ENCODE data around the gene GRHPR. TPM values are rescaled to one million over a fixed set of nuclear protein-coding genes. Genes with fewer than 3 reads are reported as not detected.

GRHPR gene
- total and polyA plus RNA-seq, 2 donors from 2014 or later: 101 to 257 TPM

DNA sequence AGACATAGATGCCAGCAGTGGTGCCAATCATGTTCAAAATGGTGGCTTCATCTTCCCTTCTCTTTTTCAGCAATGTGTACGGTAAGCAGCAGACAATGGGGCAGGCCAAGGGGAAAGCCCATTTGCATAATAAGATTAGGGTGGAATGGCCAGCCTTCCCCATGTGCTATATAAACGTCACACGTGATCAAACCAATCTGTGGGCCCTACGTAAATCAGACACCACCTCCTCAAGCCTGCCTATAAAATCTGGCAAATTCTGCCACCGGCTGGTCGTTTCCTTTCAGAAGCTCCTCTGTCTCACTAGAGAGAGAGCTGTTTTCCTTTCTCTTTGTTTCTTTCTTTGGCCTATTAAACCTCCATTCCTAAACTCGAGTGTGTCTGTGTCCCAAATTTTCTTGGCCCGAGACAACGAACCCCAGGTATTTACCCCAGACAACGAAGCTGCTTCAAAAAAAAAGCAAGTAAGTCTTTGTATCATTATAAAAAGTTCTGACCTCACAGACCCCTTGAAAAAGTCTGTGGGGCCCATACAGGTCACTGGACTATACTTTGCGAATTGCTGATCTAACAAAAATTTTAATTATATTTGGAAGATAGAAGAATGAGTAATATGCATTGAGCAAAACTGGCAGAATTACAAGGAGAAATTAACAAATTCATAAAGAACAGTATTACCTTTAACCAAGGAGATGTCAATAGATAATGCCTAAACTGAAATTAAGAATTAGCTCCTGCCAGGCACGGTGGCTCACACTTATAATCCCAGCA is 27.6 kb downstream of the GRHPR start:
- Histone ChIP-seq H3K4me3 (ENCODE audit: low read length in 3 of 3) (no peak overlapping the region), H3K4me1 (ENCODE audit: control insufficient read depth in 2 of 3, insufficient read depth in 2 of 3, low read depth in 1 of 3, low read length in 3 of 3) (peaks cover 0 to 14% (median 11%) of the 10 kb centered on the region in 3 donors), H3K27me3 (ENCODE audit: control insufficient read depth, insufficient read depth, low read length) (no peaks in the 10 kb centered on the region), H3K9me3 (ENCODE audit: control insufficient read depth in 2 of 3, insufficient read depth in 1 of 3, low read length in 3 of 3) (peaks cover 0 to under 1% (median 0%) of the 10 kb centered on the region in 3 donors), H3K36me3 (ENCODE audit: control insufficient read depth in 2 of 3, insufficient read depth in 3 of 3, low read length in 3 of 3) (no peaks in the 10 kb centered on the region), H3K27ac (ENCODE audit: low read depth in 2 of 2, low read length in 2 of 2) (no peak overlapping the region), H3K9ac (ENCODE audit: low read length in 3 of 3) (no peak overlapping the region)
- TF ChIP-seq, protein P1, sequence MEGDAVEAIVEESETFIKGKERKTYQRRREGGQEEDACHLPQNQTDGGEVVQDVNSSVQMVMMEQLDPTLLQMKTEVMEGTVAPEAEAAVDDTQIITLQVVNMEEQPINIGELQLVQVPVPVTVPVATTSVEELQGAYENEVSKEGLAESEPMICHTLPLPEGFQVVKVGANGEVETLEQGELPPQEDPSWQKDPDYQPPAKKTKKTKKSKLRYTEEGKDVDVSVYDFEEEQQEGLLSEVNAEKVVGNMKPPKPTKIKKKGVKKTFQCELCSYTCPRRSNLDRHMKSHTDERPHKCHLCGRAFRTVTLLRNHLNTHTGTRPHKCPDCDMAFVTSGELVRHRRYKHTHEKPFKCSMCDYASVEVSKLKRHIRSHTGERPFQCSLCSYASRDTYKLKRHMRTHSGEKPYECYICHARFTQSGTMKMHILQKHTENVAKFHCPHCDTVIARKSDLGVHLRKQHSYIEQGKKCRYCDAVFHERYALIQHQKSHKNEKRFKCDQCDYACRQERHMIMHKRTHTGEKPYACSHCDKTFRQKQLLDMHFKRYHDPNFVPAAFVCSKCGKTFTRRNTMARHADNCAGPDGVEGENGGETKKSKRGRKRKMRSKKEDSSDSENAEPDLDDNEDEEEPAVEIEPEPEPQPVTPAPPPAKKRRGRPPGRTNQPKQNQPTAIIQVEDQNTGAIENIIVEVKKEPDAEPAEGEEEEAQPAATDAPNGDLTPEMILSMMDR (IDR thresholded peaks at IDR 0.05; ENCODE audit: borderline replicate concordance, extremely low read depth, insufficient read depth): no peak
- no peak for FAIRE-seq
- intact Hi-C loops (cut with DNase I): no loop called here
- no peak for DNase-seq

DNA sequence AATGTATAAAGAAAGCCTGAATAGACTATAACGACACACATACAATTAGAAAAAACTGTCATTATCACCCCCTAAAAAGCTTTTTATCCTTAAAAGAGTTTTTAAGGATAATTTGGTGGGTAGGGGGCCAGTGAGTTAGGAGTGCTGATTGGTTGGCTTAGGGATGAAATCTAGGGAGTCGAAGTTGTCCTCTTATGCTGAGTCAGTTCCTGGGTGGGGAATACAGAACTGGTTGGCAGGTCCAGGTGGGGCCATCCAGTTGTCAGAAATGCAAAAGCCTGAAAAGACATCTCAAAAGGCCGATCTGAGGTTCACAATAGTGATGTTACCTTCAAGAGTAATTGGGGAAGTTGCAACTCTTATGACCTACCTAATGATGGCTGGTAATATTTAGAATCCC is 29.1 kb downstream of the GRHPR start:
- Histone ChIP-seq H3K27me3 (ENCODE audit: control insufficient read depth, insufficient read depth, low read length) (no peaks in the 10 kb centered on the region), H3K9ac (ENCODE audit: low read length in 3 of 3) (no peak overlapping the region), H3K27ac (ENCODE audit: low read depth in 2 of 2, low read length in 2 of 2) (no peak overlapping the region), H3K36me3 (ENCODE audit: control insufficient read depth in 2 of 3, insufficient read depth in 3 of 3, low read length in 3 of 3) (no peaks in the 10 kb centered on the region), H3K4me3 (ENCODE audit: low read length in 3 of 3) (no peak overlapping the region), H3K4me1 (ENCODE audit: control insufficient read depth in 2 of 3, insufficient read depth in 2 of 3, low read depth in 1 of 3, low read length in 3 of 3) (peaks cover 0 to 14% (median 11%) of the 10 kb centered on the region in 3 donors), H3K9me3 (ENCODE audit: control insufficient read depth in 2 of 3, insufficient read depth in 1 of 3, low read length in 3 of 3) (peaks cover 0 to 5% (median 0%) of the 10 kb centered on the region in 3 donors)
- intact Hi-C loops (cut with DNase I): no loop called here
- TF ChIP-seq, protein P1 (IDR thresholded peaks at IDR 0.05; ENCODE audit: borderline replicate concordance, extremely low read depth, insufficient read depth): no peak
- DNase-seq (no peak), FAIRE-seq (no peak)

DNA sequence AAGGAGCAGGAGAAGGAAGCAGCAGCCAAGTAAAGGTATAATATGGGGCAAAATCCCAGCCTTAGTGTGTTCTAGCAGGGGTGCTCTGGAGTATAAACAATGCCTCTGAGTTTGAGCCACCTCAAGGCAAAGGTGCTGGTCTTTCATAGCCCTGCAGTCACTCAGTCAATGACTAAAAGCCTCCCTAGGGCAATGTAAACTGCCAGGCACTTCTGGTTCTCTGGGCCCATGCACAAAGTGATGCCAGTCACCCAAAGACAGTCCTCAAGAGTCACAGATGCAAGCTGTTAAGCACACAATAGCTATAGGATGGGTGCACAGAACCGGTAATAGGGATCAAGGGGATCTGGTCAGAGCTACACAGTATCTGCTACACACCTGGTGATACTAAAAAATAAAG is 30.1 kb downstream of the GRHPR start:
- H3K9ac ChIP-seq (ENCODE audit: low read length in 3 of 3): no peak overlapping the region
- no peak overlapping the region for H3K27ac ChIP-seq (ENCODE audit: low read depth in 2 of 2, low read length in 2 of 2)
- DNase-seq (no peak), FAIRE-seq (no peak)
- H3K4me3 ChIP-seq (ENCODE audit: low read length in 3 of 3): no peak overlapping the region
- no peaks in the 10 kb centered on the region for H3K27me3 ChIP-seq (ENCODE audit: control insufficient read depth, insufficient read depth, low read length)
- intact Hi-C loops (cut with DNase I): no loop called here
- H3K36me3 ChIP-seq (ENCODE audit: control insufficient read depth in 2 of 3, insufficient read depth in 3 of 3, low read length in 3 of 3): no peaks in the 10 kb centered on the region
- H3K4me1 ChIP-seq (ENCODE audit: control insufficient read depth in 2 of 3, insufficient read depth in 2 of 3, low read depth in 1 of 3, low read length in 3 of 3): peaks cover 0 to 14% (median 11%) of the 10 kb centered on the region in 3 donors
- TF ChIP-seq, protein P1 (IDR thresholded peaks at IDR 0.05; ENCODE audit: borderline replicate concordance, extremely low read depth, insufficient read depth): no peak
- peaks cover 0 to 5% (median 0%) of the 10 kb centered on the region in 3 donors for H3K9me3 ChIP-seq (ENCODE audit: control insufficient read depth in 2 of 3, insufficient read depth in 1 of 3, low read length in 3 of 3)
